GM12878 (cell line): Measurements from ENCODE around the gene ARHGEF26. TPM values are rescaled to one million over a fixed set of nuclear protein-coding genes. Genes with fewer than 3 reads are reported as not detected.

Source experiments
- ATAC-seq: fragments of 200-7000 bp; cut with Tn5 transposase; 3 replicates; pipeline ENCODE4 v1.9.1; 2020; ENCODE audit warnings: mild to moderate bottlenecking, moderate library complexity
- BruUV-seq: library from RNA; stranded (reverse); fragments of 400-500 nt; replicated peaks from 2 replicates; lab custom pipeline; 2021; lab: Mats Ljungman, UMichigan
- CTCF ChIA-PET: fragments of 300-600 bp; sonication (Branson Sonifier 250); formaldehyde crosslinking; extraction: SDS; loops from one replicate; lab custom pipeline; 2021; ENCODE audit warnings: inconsistent platforms; lab: Yijun Ruan, JAX
- POLR2A ChIA-PET: fragments of 350-600 bp; formaldehyde crosslinking; extraction: SDS; loops from one replicate; lab custom pipeline; 2021; ENCODE audit warnings: inconsistent platforms; lab: Charles Lee
- RAD21 ChIA-PET: fragments of 300-600 bp; sonication (Branson Sonifier 250); formaldehyde crosslinking; loops from one replicate; lab custom pipeline; 2023; ENCODE audit warnings: antibody characterized with exemption; ENCODE audit not compliant: unreplicated experiment; lab: Charles Lee
- SMC1A ChIA-PET: fragments of 300-600 bp; sonication (Branson Sonifier 250); formaldehyde crosslinking; loops from one replicate; lab custom pipeline; 2023; ENCODE audit not compliant: unreplicated experiment, uncharacterized antibody; lab: Charles Lee
- DNase-seq: peaks from one replicate; pipeline ENCODE4 v3.0.0-alpha.2; 2011; ENCODE audit warnings: low read depth, low spot score
- FAIRE-seq: peaks from 3 replicates; lab custom pipeline; 2011; peaks lifted over from hg19 to GRCh38; lab: Jason Lieb, UNC
- H2AFZ ChIP-seq: 2 replicates; pipeline ENCODE4 v1.6.0; 2011; ENCODE audit warnings: low read depth, low read length, control low read depth; ENCODE audit not compliant: control insufficient read depth
- H3K27ac ChIP-seq: 2 replicates; pipeline ENCODE4 v1.5.1; 2011; ENCODE audit warnings: control low read depth; ENCODE audit not compliant: control insufficient read depth, insufficient read depth
- H3K27me3 ChIP-seq, 2 experiments: replicated peaks in 1 of 2; 2 replicates each; pipeline versions ENCODE4 v1.6.0 to v1.6.1; 2011; ENCODE audit warnings: low read length in 1 of 2; ENCODE audit not compliant: control insufficient read depth in 2 of 2, insufficient read depth in 2 of 2
- H3K36me3 ChIP-seq, 2 experiments: 2 replicates each; pipeline ENCODE4 v1.5.1; 2011; ENCODE audit warnings: low read length in 1 of 2; ENCODE audit not compliant: control insufficient read depth in 2 of 2, insufficient read depth in 2 of 2
- H3K4me1 ChIP-seq: 2 replicates; pipeline ENCODE4 v1.6.1; 2011; ENCODE audit warnings: mild to moderate bottlenecking, low read length, moderate library complexity, mixed read lengths; ENCODE audit not compliant: control insufficient read depth, insufficient read depth
- H3K4me2 ChIP-seq: 2 replicates; pipeline ENCODE4 v1.6.0; 2011; ENCODE audit warnings: control low read depth; ENCODE audit not compliant: control insufficient read depth, insufficient read depth
- H3K4me3 ChIP-seq: fragments of 200-600 bp; sonication (generic); 2 replicates; pipeline ENCODE4 v1.5.1; 2016
- H3K79me2 ChIP-seq: 2 replicates; pipeline ENCODE4 v1.6.0; 2011; ENCODE audit warnings: low read length; ENCODE audit not compliant: control insufficient read depth, insufficient read depth
- H3K9ac ChIP-seq: 2 replicates; pipeline ENCODE4 v1.8.0; 2011; ENCODE audit warnings: low read length, control low read depth, mixed read lengths; ENCODE audit not compliant: control insufficient read depth, insufficient read depth
- H3K9me3 ChIP-seq: replicated peaks from 3 replicates; pipeline ENCODE4 v1.5.1; 2011; ENCODE audit warnings: mild to moderate bottlenecking, low read length; ENCODE audit not compliant: control insufficient read depth, insufficient read depth
- H4K20me1 ChIP-seq: 2 replicates; pipeline ENCODE4 v1.6.0; 2011; ENCODE audit not compliant: control insufficient read depth, insufficient read depth
- CBFB ChIP-seq: IDR thresholded peaks from 2 replicates; pipeline ENCODE4 v1.6.1; 2016; ENCODE audit warnings: antibody characterized with exemption, low read depth
- CREM ChIP-seq: IDR thresholded peaks from 2 replicates; pipeline ENCODE4 v1.6.1; 2014; ENCODE audit warnings: antibody characterized with exemption, low read depth
- WGBS: methylation state at CpG from one replicate; pipeline ENCODE4 v1.1.6; 2016; ENCODE audit warnings: low lambda C conversion rate; ENCODE audit not compliant: insufficient replicate concordance, insufficient coverage; ENCODE audit errors: missing lambda C conversion rate; 5-methylcytosine and 5-hydroxymethylcytosine counted together
- in situ Hi-C: fragments of 300-500 bp; cut with MboI; formaldehyde crosslinking; loops from 9 replicates; pipeline ENCODE4 v1.14.3; 2018; ENCODE audit warnings: mixed read lengths
- intact Hi-C: fragments of 100-400 bp; cut with micrococcal nuclease; formaldehyde crosslinking; loops from one replicate; pipeline ENCODE4 v1.14.2; 2022; ENCODE audit not compliant: unreplicated experiment
- polyA plus RNA-seq, 11 experiments: library from polyadenylated mRNA; depleted of rRNA in 4 of 11; unstranded in 6 of 11; stranded (reverse) in 5 of 11; fragments of >200 nt; fragmentation: Nextera tagmentation in 4 of 11; fragmentation: Illumina TruSeq in 1 of 11; extraction: Ambion mirVana in 4 of 11; extraction: Trizol in 1 of 11; gene quantifications; 1 replicate in 1 of 11; 2 replicates in 10 of 11; pipeline versions ENCODE4 v1.2.1 to v1.2.3, GENCODE V29; 2011 to 2016; ENCODE audit warnings: inconsistent platforms in 2 of 11, missing spikeins in 2 of 11, low read depth in 1 of 11
- total RNA-seq, 4 experiments: library from RNA; depleted of rRNA in 3 of 4; stranded (reverse); fragments of >200 nt in 3 of 4; fragmentation: Illumina TruSeq in 1 of 4; extraction: Trizol in 1 of 4; gene quantifications; 2 replicates each; pipeline versions ENCODE4 v1.2.1 to v1.2.3, GENCODE V29; 2013 to 2021
- TF ChIP-seq, protein P1 (sequence below): IDR thresholded peaks from 2 replicates; pipeline ENCODE4 v1.6.1; 2012; ENCODE audit warnings: mild to moderate bottlenecking, low read depth, low read length

Gene ARHGEF26
- total and polyA plus RNA-seq, 10 of the 15 experiments (the other 5 are each of a cell fraction or from before 2014, with no cell fraction given) = 0.02 to 0.47 (median 0.05) TPM; not detected in 1

DNA sequence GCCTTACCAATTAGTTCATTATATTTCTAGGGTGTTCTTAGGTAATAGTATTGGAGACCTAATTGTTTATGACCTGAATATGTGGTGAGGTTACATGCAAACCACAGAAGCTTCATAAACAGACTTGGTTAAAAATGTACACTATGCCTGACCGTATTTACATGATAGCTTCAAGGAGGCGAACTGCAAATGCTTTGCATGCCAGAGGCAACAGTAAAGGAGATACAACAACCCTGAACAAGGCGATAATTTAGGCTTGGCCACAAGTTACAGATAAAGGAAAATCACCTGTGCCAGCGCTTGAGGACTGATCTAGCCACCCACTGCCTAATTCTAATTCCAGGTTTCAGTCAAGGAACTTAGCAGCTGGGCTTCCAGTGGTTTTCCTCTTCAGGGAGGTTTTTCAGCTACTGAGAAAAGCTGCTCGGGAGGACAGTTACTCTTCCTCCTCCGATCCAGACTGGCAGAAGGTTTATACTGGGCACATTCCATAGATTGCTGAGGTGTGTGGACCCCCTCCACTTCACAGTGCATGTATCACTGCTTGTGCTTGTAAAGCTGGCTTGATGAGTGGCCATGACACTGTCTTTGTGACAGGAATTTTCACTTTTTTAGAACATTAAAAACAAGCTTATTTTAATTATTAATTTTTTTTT lies 107.5 kb downstream of the ARHGEF26 start:
- ChIA-PET CTCF (interaction anchor here (3.7 kb wide), 1 partner anchor 25 kb away, joined by 16 read pairs; no protein-coding TSS in a partner anchor), POLR2A (interaction anchor here (0.7 kb wide), 1 partner anchor 35 kb away, joined by 6 read pairs; no protein-coding TSS in a partner anchor), RAD21 (no interaction called here), SMC1A (interaction anchor here (0.7 kb wide), 2 partner anchors 50 to 60 kb away, joined by 3 read pairs; no protein-coding TSS in a partner anchor)
- Histone ChIP-seq H3K4me3 (no peak overlapping the region), H4K20me1 (no peaks in the 10 kb centered on the region), H3K79me2 (no peaks in the 10 kb centered on the region), H3K4me2 (no peak overlapping the region), H2AFZ (no peak overlapping the region), H3K4me1 (no peaks in the 10 kb centered on the region), H3K36me3 (no peaks in the 10 kb centered on the region), H3K9me3 (no peaks in the 10 kb centered on the region), H3K9ac (no peak overlapping the region), H3K27ac (no peak overlapping the region), H3K27me3 (no peaks in the 10 kb centered on the region)
- 13% methylated on average over 6 of the region's 6 CpGs for WGBS
- TF ChIP-seq, protein P1, sequence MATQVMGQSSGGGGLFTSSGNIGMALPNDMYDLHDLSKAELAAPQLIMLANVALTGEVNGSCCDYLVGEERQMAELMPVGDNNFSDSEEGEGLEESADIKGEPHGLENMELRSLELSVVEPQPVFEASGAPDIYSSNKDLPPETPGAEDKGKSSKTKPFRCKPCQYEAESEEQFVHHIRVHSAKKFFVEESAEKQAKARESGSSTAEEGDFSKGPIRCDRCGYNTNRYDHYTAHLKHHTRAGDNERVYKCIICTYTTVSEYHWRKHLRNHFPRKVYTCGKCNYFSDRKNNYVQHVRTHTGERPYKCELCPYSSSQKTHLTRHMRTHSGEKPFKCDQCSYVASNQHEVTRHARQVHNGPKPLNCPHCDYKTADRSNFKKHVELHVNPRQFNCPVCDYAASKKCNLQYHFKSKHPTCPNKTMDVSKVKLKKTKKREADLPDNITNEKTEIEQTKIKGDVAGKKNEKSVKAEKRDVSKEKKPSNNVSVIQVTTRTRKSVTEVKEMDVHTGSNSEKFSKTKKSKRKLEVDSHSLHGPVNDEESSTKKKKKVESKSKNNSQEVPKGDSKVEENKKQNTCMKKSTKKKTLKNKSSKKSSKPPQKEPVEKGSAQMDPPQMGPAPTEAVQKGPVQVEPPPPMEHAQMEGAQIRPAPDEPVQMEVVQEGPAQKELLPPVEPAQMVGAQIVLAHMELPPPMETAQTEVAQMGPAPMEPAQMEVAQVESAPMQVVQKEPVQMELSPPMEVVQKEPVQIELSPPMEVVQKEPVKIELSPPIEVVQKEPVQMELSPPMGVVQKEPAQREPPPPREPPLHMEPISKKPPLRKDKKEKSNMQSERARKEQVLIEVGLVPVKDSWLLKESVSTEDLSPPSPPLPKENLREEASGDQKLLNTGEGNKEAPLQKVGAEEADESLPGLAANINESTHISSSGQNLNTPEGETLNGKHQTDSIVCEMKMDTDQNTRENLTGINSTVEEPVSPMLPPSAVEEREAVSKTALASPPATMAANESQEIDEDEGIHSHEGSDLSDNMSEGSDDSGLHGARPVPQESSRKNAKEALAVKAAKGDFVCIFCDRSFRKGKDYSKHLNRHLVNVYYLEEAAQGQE = no peak
- no peak for TF ChIP-seq CBFB
- no peak for TF ChIP-seq CREM
- ATAC-seq (no peak), FAIRE-seq (no peak), DNase-seq (no peak)
- in situ Hi-C loops = no loop called here
- BruUV-seq = no TSS peak
- intact Hi-C loops = no loop called here
